RWPE1 (cell line): ENCODE data around the gene VWA5B2.

Source experiments
- CTCF ChIA-PET: fragments of 350-600 bp; sonication (Branson Sonifier 250); formaldehyde crosslinking; extraction: SDS; loops from one replicate; lab custom pipeline; 2021; lab: Yijun Ruan, JAX
- POLR2A ChIA-PET: fragments of 400-600 bp; formaldehyde crosslinking; extraction: SDS; loops from one replicate; lab custom pipeline; 2020; ENCODE audit warnings: antibody characterized with exemption; ENCODE audit not compliant: low non-redundant PET; lab: Yijun Ruan, JAX
- DNase-seq: peaks from one replicate; pipeline ENCODE4 v3.0.0; 2012; ENCODE audit warnings: low spot score
- H3K27ac ChIP-seq: fragments of 450-650 bp; 2 replicates; pipeline ENCODE4 v1.5.1; 2017
- CTCF ChIP-seq: fragments of 450-650 bp; conservative IDR thresholded peaks from 2 replicates; pipeline ENCODE4 v1.5.1; 2017; ENCODE audit warnings: low read depth, mild to moderate bottlenecking

VWA5B2 gene

GRCh38 chr3:184185461-184186183, 43.8 kb upstream of the VWA5B2 start:
- POLR2A ChIA-PET: interaction anchor here (1.3 kb wide), 1 partner anchor 9 kb away, joined by 5 read pairs; no protein-coding TSS in a partner anchor
- DNase-seq: peak; percentile 97
- peak overlapping the region; percentile 93 for H3K27ac ChIP-seq
- CTCF ChIA-PET: interaction anchor here (0.9 to 1.2 kb wide), 2 partner anchors 42 to 49 kb away, joined by 5 read pairs; no protein-coding TSS in a partner anchor
- no peak for TF ChIP-seq CTCF

DNA sequence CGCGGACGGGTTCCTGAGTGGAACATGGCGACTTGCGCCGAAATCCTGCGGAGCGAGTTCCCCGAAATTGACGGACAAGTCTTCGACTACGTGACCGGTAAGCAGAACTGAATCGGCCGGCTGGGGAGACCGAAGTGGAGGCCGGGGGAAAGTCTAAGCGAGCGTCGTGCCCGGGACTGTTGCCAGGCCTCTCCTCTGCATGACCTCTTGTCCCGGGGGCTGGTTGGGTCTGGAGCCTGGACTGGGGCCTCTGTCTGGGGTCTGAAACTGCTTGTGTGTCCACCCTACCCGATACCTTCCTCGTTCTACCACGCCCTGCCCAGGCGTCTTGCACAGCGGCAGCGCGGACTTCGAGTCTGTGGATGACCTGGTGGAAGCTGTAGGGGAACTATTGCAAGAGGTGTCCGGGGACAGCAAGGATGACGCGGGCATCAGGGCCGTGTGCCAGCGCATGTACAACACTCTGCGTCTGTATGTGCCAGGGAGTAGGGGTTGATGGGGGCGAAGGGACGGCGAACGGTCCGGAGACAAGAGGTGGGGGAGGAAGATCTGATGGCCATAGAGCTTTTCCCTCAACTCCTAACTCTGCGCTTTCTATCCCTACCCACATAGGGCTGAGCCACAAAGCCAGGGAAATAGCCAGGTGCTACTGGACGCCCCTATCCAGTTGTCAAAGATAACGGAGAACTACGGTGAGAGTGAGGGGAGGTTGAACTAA, 43.0 kb upstream of the VWA5B2 start, which contains the start of gene ABCF3:
Gene ABCF3 (plus strand): TSS at position 16 of the 718 bp plus-strand sequence. CDS start 9 bp downstream, at position 25.
- no peak for TF ChIP-seq CTCF
- no peak for DNase-seq
- peak within 1 kb of the TSS; percentile 93 for H3K27ac ChIP-seq
- POLR2A ChIA-PET: interaction anchor here (0.7 to 1.3 kb wide), 2 partner anchors 10 to 187 kb away, joined by 5 to 8 read pairs; no protein-coding TSS in a partner anchor
- CTCF ChIA-PET: interaction anchor here (0.6 to 1.4 kb wide), 4 partner anchors 21 to 93 kb away, joined by 3 to 6 read pairs (median 4); no protein-coding TSS in a partner anchor

DNA sequence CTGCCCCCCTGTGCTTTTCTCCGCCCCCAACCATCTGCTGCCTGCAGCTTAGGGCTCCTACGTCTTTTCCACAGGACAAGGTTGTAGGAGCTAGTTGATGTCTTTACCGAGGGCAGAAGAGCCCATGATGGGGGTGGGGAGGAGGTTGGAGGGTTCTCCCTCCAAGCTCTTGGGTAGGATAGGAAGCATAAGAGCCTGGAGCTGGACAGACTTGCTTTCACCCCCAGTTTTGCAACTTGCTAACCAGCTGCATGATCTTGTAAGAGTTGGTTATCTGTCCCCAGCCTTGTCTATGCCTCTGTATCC, 42.5 kb upstream of the VWA5B2 start:
- no peak for TF ChIP-seq CTCF
- ChIA-PET POLR2A (interaction anchor here (0.7 to 1.3 kb wide), 2 partner anchors 10 to 188 kb away, joined by 5 to 8 read pairs; no protein-coding TSS in a partner anchor), CTCF (interaction anchor here (0.6 to 1.4 kb wide), 3 partner anchors 21 to 94 kb away, joined by 3 to 6 read pairs (median 4); no protein-coding TSS in a partner anchor)
- DNase-seq: no peak
- H3K27ac ChIP-seq: peak overlapping the region; percentile 93

DNA sequence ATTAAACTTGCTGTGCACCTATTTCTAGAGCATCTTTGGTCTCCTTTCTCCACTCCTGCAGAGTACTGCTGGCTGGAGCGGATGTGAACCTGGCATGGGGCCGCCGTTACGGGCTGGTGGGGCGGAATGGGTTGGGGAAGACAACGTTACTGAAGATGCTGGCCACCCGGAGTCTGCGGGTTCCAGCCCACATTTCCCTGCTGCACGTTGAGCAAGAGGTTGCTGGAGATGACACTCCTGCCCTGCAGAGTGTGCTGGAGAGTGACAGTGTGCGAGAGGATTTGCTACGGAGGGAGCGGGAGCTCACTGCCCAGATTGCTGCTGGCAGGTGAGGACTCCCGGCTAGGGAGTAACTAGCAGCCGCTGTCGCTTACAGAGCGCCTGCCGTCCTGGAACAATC, 41.3 kb upstream of the VWA5B2 start:
- CTCF ChIA-PET: no interaction called here
- no peak overlapping the region for H3K27ac ChIP-seq
- no peak for TF ChIP-seq CTCF
- POLR2A ChIA-PET: no interaction called here
- DNase-seq: no peak

- 0 out of 2 replicates have a peak overlapping the region, but pooled peaks have one; percentile 1 for H3K27ac ChIP-seq
- DNase-seq: no peak
- POLR2A ChIA-PET: no interaction called here
- CTCF ChIA-PET: interaction anchor here (0.5 kb wide), 1 partner anchor 62 kb away, joined by 5 read pairs; no protein-coding TSS in a partner anchor
- TF ChIP-seq CTCF: no peak
Measured at GRCh38 chr3:184189421-184189820, 40.0 kb upstream of the VWA5B2 start.

- CTCF ChIA-PET: interaction anchor here (0.8 kb wide), 1 partner anchor 361 kb away, joined by 3 read pairs; no protein-coding TSS in a partner anchor
- H3K27ac ChIP-seq: no peak overlapping the region
- POLR2A ChIA-PET: no interaction called here
- DNase-seq: no peak
- no peak for TF ChIP-seq CTCF
Measured at GRCh38 chr3:184192889-184193288, 36.5 kb upstream of the VWA5B2 start.
